ENCODE measurements around the gene DENND1A.

Gene DENND1A

DNA sequence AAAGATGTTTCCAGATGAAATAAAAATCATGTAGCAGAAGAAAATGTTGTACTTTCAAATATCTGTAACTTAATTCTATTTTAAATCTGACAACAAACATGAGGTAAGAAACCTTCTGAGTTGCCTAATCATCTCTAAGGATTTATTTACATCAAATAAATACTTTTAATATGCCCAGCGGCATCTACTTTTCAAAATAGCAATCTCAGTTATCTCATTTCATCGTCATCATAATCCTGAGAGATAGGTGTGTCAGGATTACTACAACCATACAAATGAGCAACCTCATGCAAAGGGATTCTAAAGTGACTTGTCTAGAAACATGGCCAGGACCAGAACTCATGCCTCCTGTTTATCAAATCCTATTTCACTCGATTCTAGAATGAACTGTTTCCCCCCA lies 49.5 kb downstream of the DENND1A start:
- no peak for DNase-seq (ENCODE audit: extremely low spot score)
- CTCF ChIA-PET, result no interaction called here
- POLR2A ChIA-PET, result no interaction called here
- no peak for TF ChIP-seq BHLHE40 (IDR thresholded peaks at IDR 0.05; ENCODE audit: borderline replicate concordance)
- TF ChIP-seq CTBP1 (IDR thresholded peaks at IDR 0.05; ENCODE audit: borderline replicate concordance), result no peak
- no peak for TF ChIP-seq FOXM1 (IDR thresholded peaks at IDR 0.05; ENCODE audit: borderline replicate concordance)
- TF ChIP-seq FOXK2 (IDR thresholded peaks at IDR 0.05), result no peak
- TF ChIP-seq SP1 (IDR thresholded peaks at IDR 0.05), result no peak
- TF ChIP-seq FOXA1 (IDR thresholded peaks at IDR 0.05), result no peak
- TF ChIP-seq LEF1 (IDR thresholded peaks at IDR 0.05; ENCODE audit: borderline replicate concordance), result no peak

DNA sequence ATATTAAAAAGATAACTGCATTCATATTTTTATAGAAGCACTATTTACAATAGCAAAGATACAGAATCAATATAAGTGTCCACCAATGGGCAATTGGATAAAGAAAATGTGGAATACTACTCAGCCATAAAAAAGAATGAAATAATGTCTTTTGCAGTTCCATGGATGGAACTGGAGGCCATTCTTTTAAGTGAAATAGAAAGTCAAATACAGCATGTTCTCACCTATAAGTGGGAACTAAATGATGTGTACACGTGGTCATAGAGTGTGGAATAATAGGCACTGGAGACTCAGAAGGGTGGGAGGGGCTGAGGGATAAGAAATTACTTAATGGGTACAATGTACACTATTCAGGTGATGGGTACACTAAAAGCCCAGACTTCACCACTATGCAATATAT lies 53.2 kb downstream of the DENND1A start:
- ChIA-PET POLR2A (no interaction called here), CTCF (no interaction called here)
- TF ChIP-seq FOXM1 (IDR thresholded peaks at IDR 0.05; ENCODE audit: borderline replicate concordance), result no peak
- TF ChIP-seq L3MBTL2 (conservative IDR thresholded peaks at IDR 0.05), result no peak
- TF ChIP-seq SUZ12 (IDR thresholded peaks at IDR 0.05), result no peak
- no peak for TF ChIP-seq ARNT (IDR thresholded peaks at IDR 0.05)
- TF ChIP-seq LEF1 (IDR thresholded peaks at IDR 0.05; ENCODE audit: borderline replicate concordance), result no peak
- no peak for TF ChIP-seq CTBP1 (IDR thresholded peaks at IDR 0.05; ENCODE audit: borderline replicate concordance)
- TF ChIP-seq BHLHE40 (IDR thresholded peaks at IDR 0.05; ENCODE audit: borderline replicate concordance), result no peak
- DNase-seq (ENCODE audit: extremely low spot score), result no peak

DNA sequence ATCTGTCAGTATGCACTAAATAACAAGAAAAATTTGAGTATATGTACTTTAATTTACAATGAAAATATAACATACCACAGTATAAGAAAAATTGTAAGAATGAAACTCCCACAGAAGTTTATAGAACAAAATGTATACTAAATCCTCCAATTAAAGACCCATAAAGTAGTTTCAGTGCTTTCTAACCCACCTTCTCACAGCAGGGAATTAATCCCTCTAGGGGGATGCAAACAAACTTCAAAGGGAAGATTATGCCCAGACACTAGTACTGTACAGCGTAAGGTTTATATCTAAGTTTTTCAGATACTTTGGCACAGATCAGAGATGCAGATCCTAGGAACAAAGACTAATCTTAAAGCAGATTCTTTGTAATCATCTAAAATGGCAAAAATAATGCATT lies 57.2 kb downstream of the DENND1A start:
- CTCF ChIA-PET, result interaction anchor here (0.6 kb wide), 1 partner anchor 69 kb away, joined by 3 read pairs; no protein-coding TSS in a partner anchor
- POLR2A ChIA-PET, result no interaction called here
- TF ChIP-seq NFRKB (IDR thresholded peaks at IDR 0.05) (no peak), CTBP1 (IDR thresholded peaks at IDR 0.05; ENCODE audit: borderline replicate concordance) (peak; percentile 58; the same call in 1 of the 2 replicates), FOXM1 (IDR thresholded peaks at IDR 0.05; ENCODE audit: borderline replicate concordance) (no peak), LEF1 (IDR thresholded peaks at IDR 0.05; ENCODE audit: borderline replicate concordance) (peak; percentile 93)
- TF ChIP-seq, protein P1, sequence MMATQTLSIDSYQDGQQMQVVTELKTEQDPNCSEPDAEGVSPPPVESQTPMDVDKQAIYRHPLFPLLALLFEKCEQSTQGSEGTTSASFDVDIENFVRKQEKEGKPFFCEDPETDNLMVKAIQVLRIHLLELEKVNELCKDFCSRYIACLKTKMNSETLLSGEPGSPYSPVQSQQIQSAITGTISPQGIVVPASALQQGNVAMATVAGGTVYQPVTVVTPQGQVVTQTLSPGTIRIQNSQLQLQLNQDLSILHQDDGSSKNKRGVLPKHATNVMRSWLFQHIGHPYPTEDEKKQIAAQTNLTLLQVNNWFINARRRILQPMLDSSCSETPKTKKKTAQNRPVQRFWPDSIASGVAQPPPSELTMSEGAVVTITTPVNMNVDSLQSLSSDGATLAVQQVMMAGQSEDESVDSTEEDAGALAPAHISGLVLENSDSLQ (IDR thresholded peaks at IDR 0.05), result peak; percentile 11; the same call in 1 of the 2 replicates
- peak; percentile 33 for DNase-seq (ENCODE audit: extremely low spot score)

DNA sequence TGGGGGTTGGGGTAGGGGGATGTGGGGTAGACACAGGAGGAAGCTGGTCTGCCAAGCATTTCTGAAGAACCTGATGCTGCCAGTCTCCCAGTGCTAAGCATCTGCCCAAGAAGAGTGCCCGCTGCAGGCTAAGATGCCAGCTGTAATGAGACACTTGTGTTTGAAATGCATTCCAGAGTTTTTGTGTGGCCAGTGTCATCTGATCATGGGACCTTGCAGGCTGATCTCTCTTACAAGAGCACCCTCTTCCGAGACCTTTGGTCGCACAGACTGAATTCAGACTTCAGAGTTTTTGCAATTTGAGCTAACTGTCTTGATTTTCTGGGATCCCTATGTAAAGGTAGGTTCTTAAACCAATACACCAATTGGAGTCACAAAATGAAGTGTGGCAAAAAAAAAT lies 58.1 kb downstream of the DENND1A start:
- ChIA-PET POLR2A (no interaction called here), CTCF (no interaction called here)
- DNase-seq (ENCODE audit: extremely low spot score), result no peak
- TF ChIP-seq, protein P1 (IDR thresholded peaks at IDR 0.05), result no peak
- no peak for TF ChIP-seq NFRKB (IDR thresholded peaks at IDR 0.05)
- TF ChIP-seq FOXA1 (IDR thresholded peaks at IDR 0.05), result no peak
- no peak for TF ChIP-seq BHLHE40 (IDR thresholded peaks at IDR 0.05; ENCODE audit: borderline replicate concordance)
- no peak for TF ChIP-seq TARDBP (IDR thresholded peaks at IDR 0.05)
- no peak for TF ChIP-seq ZNF384 (IDR thresholded peaks at IDR 0.05)
- no peak for TF ChIP-seq LEF1 (IDR thresholded peaks at IDR 0.05; ENCODE audit: borderline replicate concordance)
- no peak for TF ChIP-seq ARNT (IDR thresholded peaks at IDR 0.05)
- TF ChIP-seq L3MBTL2 (conservative IDR thresholded peaks at IDR 0.05), result no peak
- no peak for TF ChIP-seq ELF4 (IDR thresholded peaks at IDR 0.05)
- TF ChIP-seq FOXK2 (IDR thresholded peaks at IDR 0.05), result no peak
- TF ChIP-seq SUZ12 (IDR thresholded peaks at IDR 0.05), result no peak
- no peak for TF ChIP-seq HDGF (IDR thresholded peaks at IDR 0.05; ENCODE audit: borderline replicate concordance)
- no peak for TF ChIP-seq SP1 (IDR thresholded peaks at IDR 0.05)
- no peak for TF ChIP-seq CTBP1 (IDR thresholded peaks at IDR 0.05; ENCODE audit: borderline replicate concordance)
- no peak for TF ChIP-seq FOXM1 (IDR thresholded peaks at IDR 0.05; ENCODE audit: borderline replicate concordance)

DNA sequence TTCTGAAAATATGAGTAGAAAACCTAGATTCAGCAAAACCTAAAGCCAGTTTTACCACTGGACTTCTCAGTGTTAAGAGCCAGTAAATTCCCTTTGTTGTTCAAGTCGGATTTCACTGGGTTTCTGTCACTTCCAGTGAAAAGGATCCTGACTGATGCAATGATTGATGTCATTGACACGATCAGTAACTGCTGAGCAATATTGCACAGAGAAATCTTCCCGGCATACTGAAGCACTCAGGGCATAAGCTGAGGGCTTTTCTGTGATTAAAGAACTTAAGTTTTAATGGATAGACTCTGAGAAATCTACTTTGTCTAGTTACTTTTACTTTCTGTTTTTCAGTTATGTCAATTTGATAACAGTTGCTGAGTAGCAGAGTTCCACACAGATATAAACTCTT lies 61.9 kb downstream of the DENND1A start:
- no peak for DNase-seq (ENCODE audit: extremely low spot score)
- no peak for TF ChIP-seq ELF4 (IDR thresholded peaks at IDR 0.05)
- no peak for TF ChIP-seq ZNF384 (IDR thresholded peaks at IDR 0.05)
- TF ChIP-seq TARDBP (IDR thresholded peaks at IDR 0.05), result no peak
- no peak for TF ChIP-seq SP1 (IDR thresholded peaks at IDR 0.05)
- no peak for TF ChIP-seq FOXK2 (IDR thresholded peaks at IDR 0.05)
- TF ChIP-seq L3MBTL2 (conservative IDR thresholded peaks at IDR 0.05), result no peak
- ChIA-PET POLR2A (no interaction called here), CTCF (no interaction called here)

DNA sequence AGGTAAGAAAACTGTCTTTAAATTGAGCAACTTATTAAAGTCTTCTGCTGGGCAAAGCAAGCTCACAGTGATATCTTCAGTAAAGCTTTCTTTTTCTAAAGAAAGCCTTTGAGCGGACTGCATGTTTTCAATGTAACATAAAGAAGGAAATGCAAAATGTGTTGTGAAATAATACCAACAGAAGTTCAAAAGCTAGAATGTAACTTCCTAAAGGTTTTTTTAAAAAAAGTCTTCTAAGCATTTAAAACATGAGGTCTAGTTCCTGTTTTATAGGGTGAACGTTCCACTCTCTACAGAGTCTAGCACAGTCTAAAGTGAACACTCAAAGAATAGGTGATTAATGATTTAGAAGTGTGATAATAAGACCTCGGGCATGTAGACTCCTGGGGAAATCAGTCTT lies 62.9 kb downstream of the DENND1A start:
- no peak for TF ChIP-seq SUZ12 (IDR thresholded peaks at IDR 0.05)
- no peak for TF ChIP-seq ARNT (IDR thresholded peaks at IDR 0.05)
- no peak for TF ChIP-seq FOXA1 (IDR thresholded peaks at IDR 0.05)
- TF ChIP-seq L3MBTL2 (conservative IDR thresholded peaks at IDR 0.05), result no peak
- no peak for TF ChIP-seq FOXM1 (IDR thresholded peaks at IDR 0.05; ENCODE audit: borderline replicate concordance)
- TF ChIP-seq LEF1 (IDR thresholded peaks at IDR 0.05; ENCODE audit: borderline replicate concordance), result no peak
- no peak for TF ChIP-seq TARDBP (IDR thresholded peaks at IDR 0.05)
- TF ChIP-seq HDGF (IDR thresholded peaks at IDR 0.05; ENCODE audit: borderline replicate concordance), result no peak
- TF ChIP-seq NFRKB (IDR thresholded peaks at IDR 0.05), result no peak
- TF ChIP-seq, protein P1 (IDR thresholded peaks at IDR 0.05), result no peak
- DNase-seq (ENCODE audit: extremely low spot score), result no peak
- ChIA-PET CTCF (no interaction called here), POLR2A (no interaction called here)

DNA sequence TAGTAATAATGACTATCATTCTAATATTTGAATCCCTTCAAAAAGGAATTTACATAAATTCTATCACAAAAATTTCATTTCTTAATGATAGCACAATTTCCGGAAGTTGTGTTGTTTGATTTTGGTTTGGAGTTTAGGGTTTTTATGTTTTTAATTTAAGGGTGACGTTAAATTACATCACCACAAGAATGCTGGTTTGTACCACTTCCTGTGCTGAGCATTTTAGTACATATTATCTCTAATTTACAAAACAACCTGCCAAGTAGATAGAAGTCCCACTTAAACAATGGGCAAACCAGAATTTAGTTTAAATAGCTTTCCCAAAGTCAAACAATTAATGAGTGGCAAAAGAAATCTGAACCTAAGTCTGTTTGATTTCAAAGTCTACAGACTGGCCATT lies 63.4 kb downstream of the DENND1A start:
- POLR2A ChIA-PET, result no interaction called here
- CTCF ChIA-PET, result no interaction called here
- no peak for TF ChIP-seq FOXM1 (IDR thresholded peaks at IDR 0.05; ENCODE audit: borderline replicate concordance)
- no peak for TF ChIP-seq LEF1 (IDR thresholded peaks at IDR 0.05; ENCODE audit: borderline replicate concordance)
- TF ChIP-seq SUZ12 (IDR thresholded peaks at IDR 0.05), result no peak
- no peak for TF ChIP-seq SP1 (IDR thresholded peaks at IDR 0.05)
- TF ChIP-seq L3MBTL2 (conservative IDR thresholded peaks at IDR 0.05), result no peak
- TF ChIP-seq BHLHE40 (IDR thresholded peaks at IDR 0.05; ENCODE audit: borderline replicate concordance), result no peak
- TF ChIP-seq FOXA1 (IDR thresholded peaks at IDR 0.05), result no peak
- TF ChIP-seq TARDBP (IDR thresholded peaks at IDR 0.05), result no peak
- TF ChIP-seq, protein P1 (IDR thresholded peaks at IDR 0.05), result no peak
- TF ChIP-seq HDGF (IDR thresholded peaks at IDR 0.05; ENCODE audit: borderline replicate concordance), result no peak
- no peak for TF ChIP-seq ELF4 (IDR thresholded peaks at IDR 0.05)
- no peak for TF ChIP-seq ZNF384 (IDR thresholded peaks at IDR 0.05)
- TF ChIP-seq ARNT (IDR thresholded peaks at IDR 0.05), result no peak
- DNase-seq (ENCODE audit: extremely low spot score), result no peak

Measured in HEK293T (cell line).